Measurements from ENCODE around the gene HIGD1A. TPM values are rescaled to one million over a fixed set of nuclear protein-coding genes. Genes with fewer than 3 reads are reported as not detected.

HIGD1A gene
- total RNA-seq, 2 experiments from 2014 or later: 90.6 to 92.0 TPM

GRCh38 chr3:42804831-42805132, 492 bp upstream of the HIGD1A start:
- POLR2A ChIA-PET: no interaction called here

DNA sequence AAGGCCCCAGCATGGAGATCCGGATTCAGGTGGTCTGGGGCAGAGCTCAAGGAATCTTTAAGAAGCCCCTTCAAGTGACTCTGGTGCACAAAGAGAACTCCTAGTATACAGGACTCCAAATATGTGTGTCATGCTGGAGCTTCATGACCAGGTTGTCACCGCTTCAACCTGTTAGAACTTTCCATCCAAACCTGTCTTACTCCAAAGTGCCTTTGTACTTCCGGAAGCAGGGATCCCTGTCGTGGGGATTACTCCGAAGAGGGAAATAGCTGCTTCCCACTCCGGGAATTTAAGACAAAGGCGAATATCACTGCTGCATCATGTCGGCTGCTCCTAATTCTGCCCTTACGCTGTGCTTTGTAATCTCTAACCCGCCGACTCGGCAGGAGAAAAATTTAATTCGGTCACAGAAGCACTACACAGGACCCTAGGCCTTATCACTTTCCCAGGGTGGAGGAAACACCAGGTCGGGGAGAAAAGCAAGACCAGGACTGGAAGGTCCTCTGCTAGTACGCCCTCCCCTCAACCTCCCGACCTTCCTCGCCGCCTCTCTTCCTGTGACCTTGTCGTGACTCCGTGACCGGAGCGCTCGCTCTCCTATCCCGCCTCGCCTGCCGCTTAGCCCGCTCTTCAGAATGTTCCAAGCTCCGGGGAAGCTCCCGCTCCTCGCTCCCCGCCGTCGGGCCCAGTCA, 730 bp downstream of the HIGD1A start:
- ChIA-PET CTCF (interaction anchor here (0.6 kb wide), 1 partner anchor 17 kb away, joined by 4 read pairs; no protein-coding TSS in a partner anchor), POLR2A (no interaction called here)

More at GRCh38 chr3:42804831-42805132, 492 bp upstream of the HIGD1A start:
- CTCF ChIA-PET: interaction anchor here (1.0 kb wide), 1 partner anchor 35 kb away, joined by 3 read pairs; no protein-coding TSS in a partner anchor

DNA sequence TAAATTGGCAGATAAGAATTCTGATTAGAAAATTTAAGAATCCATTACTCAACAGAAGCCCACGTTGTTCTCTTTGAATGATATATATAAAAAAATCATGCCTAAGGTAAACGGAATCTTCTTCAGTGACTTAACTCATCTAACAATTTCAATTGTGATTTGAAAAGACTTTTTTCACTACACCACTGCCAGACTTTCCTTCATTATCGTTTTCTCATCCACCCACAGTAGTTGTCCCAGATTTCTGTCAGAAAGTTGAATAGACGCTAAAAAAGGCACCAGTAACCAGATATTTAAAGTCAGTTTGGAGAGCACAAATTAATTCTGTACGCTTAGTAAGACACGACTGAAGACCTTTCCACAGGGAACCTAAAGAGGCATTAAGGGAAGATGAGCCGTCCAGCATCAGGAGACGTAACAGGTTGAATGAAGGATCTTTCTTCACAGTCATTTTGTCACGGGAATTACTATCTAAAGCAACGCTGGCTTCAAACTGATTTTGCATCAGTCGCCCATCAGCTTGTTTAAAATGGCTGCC, 1.3 kb downstream of the HIGD1A start:
- ChIA-PET POLR2A (no interaction called here), CTCF (interaction anchor here (0.6 kb wide), 1 partner anchor 18 kb away, joined by 4 read pairs; no protein-coding TSS in a partner anchor)

DNA sequence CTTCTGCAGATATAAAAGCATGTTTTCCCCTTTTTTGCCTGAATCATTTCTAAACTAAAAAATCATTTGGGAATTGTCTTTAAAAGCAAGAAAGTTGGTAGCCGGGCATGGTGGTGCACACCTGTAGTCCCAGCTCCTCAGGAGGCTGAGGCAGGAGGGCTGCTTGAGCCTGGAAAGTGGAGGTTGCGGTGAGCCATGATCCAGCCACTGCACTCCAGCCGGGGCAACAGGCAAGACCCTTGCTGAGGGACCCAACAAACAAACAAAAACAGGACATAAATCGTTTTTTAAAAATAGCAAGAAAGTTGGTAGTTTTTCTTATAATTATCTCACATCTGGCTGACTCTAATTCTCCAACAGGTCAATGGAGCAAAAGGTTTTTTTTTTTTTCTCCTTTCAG, 2.5 kb downstream of the HIGD1A start:
- ChIA-PET CTCF (interaction anchor here (0.7 kb wide), 1 partner anchor 335 kb away, joined by 3 read pairs; no protein-coding TSS in a partner anchor), POLR2A (no interaction called here)

- POLR2A ChIA-PET: interaction anchor here (0.7 kb wide), 1 partner anchor 238 kb away, joined by 5 read pairs; no protein-coding TSS in a partner anchor
- CTCF ChIA-PET: no interaction called here
These were observed 3.2 kb downstream of the HIGD1A start for GRCh38 chr3:42801048-42801620.

GRCh38 chr3:42800251-42800650, 4.0 kb downstream of the HIGD1A start:
- CTCF ChIA-PET: no interaction called here
- POLR2A ChIA-PET: interaction anchor here (0.7 kb wide), 1 partner anchor 237 kb away, joined by 5 read pairs; no protein-coding TSS in a partner anchor

GRCh38 chr3:42799376-42799775, 4.9 kb downstream of the HIGD1A start:
- CTCF ChIA-PET: no interaction called here
- POLR2A ChIA-PET: no interaction called here

DNA sequence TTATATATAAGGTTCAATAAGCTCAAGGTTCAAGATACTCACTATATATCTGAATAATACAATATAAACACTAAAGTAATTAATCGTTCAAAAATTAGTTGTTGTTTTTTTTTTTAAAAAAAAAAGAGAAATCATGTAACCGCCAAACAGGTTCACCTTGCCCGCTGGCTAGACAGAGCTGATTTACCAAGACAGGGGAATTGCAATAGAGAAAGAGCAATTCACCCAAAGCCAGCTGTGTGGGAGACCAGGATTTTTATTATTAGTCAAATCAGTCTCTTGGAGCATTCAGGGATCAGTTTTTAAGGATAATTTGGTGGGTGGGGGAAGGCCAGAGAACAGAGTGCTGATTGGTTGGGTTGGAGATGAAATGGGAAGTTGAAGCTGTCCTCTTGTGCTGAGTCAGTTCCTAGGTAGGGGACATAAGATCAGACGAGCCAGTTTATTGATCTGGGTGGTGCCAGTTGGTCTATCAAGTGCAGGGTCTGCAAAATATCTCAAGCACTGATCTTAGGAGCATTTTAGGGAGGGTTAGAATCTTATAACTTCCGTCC, 7.9 kb downstream of the HIGD1A start:
- CTCF ChIA-PET: no interaction called here
- POLR2A ChIA-PET: no interaction called here

DNA sequence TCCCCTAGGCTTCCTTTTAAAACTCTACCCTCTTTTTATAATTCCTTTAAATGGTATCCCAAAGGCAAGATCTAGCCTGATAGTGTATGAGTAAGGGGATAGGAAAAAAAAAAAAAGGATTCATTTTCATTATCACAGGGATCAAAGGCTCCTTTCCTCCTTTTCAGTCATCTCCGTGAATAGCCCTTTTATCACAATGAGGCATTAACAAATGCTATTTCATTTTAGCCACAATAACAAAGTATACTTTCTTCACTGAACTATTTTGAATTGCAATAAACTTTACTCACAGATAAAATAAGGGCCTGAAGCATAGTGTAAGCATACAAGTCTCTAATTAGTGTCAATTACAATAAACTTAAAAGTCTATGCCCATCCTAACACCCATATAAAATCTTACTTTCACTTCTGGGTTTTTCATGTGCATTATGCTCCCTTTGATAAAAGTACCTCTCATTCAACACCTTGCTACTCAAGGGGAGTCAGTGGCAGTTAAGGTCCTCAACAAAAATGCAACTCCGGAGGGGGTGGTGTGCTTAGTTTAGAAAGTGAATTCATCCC, 8.6 kb downstream of the HIGD1A start:
- CTCF ChIA-PET: no interaction called here
- POLR2A ChIA-PET: no interaction called here

DNA sequence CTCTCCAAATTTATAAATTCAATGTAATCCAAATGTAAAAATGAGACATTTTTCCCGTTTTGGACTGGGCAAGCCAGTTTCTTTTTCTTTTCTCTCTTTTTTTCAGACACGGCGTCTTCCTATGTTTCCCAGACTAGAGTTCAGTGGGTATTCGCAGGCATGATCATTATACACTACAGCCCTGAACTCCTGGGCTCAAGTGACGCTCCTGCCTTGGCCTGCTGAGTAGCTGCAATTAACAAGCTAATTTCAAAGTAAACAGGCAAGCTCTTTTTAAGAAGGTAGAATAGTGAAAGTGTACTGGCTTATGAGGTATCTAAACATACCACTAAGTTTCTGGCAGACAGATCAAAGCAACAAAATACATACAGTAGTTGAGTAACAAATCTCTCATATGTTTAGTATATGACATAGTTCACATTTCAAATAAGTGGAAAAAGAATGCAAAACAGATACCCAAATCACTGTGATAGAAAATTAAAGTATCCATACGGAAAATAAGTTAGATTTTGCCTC, 13.5 kb downstream of the HIGD1A start:
- ChIA-PET CTCF (no interaction called here), POLR2A (no interaction called here)

DNA sequence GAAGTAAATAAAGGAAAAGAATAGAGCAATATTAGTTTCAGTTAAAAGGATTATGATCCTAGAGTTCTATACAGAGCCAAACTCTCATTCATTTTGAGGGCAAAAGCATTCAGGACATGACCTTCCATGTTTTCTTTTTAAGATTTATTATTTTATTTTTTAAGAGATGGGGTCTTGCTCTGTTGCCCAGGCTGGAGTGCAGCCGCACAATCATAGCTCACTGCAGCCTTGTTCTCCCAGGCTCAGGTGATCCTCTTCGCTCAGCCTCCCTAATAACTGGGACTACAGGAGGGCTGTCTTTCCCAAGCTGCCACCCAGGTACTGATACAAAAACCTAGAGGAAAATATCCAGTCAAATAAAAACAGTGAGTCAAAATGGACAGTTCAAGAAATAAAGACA, 17.7 kb downstream of the HIGD1A start:
- ChIA-PET POLR2A (no interaction called here), CTCF (interaction anchor here (1.4 kb wide), 1 partner anchor 33 kb away, joined by 3 read pairs; no protein-coding TSS in a partner anchor)

DNA sequence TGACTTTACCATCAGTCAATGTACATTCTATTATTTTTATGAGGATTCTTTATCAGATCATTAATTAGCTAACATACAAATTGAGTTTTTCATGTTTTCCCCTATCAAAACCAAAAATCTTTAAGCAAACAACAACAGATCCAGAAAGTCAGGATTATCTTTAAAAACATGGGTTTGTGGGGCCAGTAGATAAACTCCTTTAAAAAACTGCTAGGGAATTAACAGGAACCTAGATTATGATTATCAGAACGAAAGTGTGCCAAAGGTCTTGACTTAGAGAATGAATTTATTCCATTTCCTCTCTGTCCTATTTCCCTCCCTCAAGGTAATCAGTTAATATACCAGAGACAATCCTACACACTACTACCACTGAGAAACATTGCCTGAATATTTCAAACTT, 18.1 kb downstream of the HIGD1A start:
- POLR2A ChIA-PET: no interaction called here

DNA sequence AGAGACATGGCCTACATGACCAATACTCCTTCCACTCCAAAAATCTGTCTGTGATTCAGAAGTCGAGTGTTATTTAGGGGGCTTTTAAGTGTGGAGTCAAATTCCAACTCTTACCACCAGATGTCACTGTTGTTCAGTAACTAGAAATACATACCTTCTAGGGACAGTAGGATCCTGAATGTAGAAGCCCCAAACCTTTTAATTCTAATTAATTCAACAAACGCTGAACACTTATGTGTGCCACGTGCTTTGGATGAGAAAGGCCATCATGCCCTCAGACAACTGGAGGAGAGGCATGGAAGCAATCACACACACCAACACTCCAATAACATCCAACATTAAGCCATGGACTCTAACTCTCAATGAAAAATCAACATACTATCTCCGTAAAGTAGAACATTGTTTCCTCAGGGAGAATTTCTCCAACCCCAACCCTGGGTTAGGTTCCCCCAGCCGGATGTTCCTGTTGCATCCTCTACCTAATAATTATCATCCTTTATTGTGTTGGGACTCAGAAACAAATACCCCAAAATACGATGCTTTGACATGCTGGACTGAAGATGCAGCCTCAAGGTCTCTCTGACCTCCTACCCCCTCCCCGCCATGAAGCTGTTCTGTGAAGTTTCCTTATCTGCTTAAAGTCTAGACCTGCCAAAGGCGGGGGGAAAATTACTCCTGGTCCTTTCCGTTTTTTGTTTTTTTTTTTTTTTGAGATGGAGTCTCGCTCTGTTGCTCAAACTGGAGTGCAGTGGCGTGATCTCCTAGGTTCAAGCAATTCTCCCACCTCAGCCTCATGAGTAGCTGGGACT, 23.2 kb downstream of the HIGD1A start:
- POLR2A ChIA-PET: no interaction called here

More for the DNA sequence above, 18.1 kb downstream of the HIGD1A start:
- CTCF ChIA-PET: no interaction called here

DNA sequence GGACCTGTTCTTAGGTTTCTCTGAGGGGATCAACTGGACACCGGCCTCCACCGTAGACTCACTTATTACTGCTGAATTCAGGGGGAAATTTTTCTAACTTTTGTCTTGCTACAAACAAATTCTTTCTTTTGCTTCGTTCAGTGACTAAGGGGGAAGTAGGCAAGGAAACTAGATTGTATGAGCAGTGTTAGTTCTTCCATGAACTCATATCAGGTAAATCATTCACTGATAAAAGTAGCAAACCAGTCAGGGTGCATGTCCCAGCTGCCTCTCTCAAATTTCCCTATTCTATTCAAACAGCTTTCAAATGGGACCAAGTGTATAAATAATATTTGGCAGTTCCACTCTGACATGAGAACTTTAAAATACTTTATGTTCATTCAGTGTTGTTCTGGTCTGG, 23.9 kb downstream of the HIGD1A start:
- ChIA-PET POLR2A (no interaction called here), CTCF (interaction anchor here (0.6 to 1.8 kb wide), 5 partner anchors 30 to 177 kb away, joined by 3 to 7 read pairs (median 4); no protein-coding TSS in a partner anchor)

More for the DNA sequence above, 23.2 kb downstream of the HIGD1A start:
- CTCF ChIA-PET: no interaction called here

DNA sequence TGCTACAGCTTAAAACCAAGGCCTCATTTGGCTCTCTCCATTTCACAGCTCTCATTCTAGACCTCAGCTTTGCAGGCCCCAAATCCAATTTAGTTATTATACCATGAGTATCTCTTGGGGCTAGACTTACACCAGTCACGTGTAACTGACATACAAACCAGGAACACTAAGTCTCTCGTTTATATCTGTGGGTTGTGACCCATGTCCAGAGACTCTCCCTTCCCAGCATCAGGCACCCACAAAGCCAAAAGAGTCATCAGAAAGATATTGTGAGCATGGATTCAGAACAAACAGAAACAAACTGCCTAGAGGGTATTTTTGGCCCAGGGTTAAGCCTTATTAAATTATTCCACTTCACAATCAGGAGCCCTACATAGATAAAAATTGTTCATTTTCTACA, 25.6 kb downstream of the HIGD1A start:
- ChIA-PET POLR2A (no interaction called here), CTCF (interaction anchor here (0.7 to 1.8 kb wide), 2 partner anchors 31 to 518 kb away, joined by 3 to 4 read pairs; no protein-coding TSS in a partner anchor)

DNA sequence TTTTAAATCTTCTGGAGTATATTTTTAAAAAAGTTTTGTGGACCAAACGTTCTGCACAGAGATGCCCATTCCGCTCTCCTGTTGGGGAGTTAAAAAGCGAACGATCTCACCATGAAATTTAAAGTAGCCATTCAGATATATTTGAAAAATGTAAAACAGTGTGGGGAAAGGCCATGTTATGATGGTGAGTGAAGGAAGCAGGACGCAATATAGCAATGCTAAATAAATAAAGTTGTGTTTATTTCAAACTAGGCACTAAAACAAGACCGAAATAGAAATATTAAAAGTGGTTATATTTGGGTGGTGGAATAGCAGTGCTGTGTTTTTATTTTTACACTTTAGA, 30.9 kb downstream of the HIGD1A start:
- ChIA-PET POLR2A (no interaction called here), CTCF (no interaction called here)

DNA sequence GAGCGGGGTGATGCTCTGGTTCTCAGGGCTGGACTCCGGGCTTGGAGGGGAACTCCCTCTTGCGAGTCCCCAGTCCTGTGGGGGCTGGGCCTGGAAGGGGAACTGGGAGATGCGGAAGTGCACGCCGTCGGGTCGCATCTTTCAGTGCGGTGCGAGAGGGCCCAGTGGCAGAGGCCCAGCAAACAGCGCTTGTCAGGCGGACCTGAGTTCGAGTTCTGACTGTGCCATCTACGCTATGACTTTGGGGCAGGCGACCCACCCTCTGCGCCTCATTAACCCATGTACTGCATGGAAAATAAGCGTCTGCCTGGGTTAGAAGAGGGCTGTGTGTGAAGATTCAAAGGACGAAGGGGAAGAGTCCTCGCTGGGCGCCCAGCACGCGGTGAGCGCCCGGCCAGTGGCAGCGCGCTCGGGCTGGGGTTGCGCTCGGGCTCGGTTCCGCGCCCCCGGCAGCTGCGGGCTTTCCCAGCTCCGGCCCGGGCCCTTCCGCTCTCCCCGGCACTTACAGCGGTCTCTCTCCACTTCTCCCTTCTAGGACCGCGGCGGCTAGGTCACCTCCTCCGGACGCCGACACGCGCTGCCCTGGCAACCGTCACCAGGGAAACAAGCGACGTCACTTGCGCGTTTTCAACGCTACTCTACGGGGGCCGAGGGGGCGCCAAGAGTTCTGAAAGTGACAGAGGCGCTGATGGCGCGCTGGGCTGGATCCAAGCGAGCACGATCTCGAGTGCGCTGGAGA, 31.5 kb downstream of the HIGD1A start, which contains the start of gene CCDC13:
Gene CCDC13, minus strand, starts transcription at position 584 of the 739 bp plus-strand sequence. CDS start 14,908 bp downstream, outside the sequence.
- POLR2A ChIA-PET: no interaction called here
- CTCF ChIA-PET: interaction anchor here (0.6 kb wide), 1 partner anchor 121 kb away, joined by 3 read pairs; no protein-coding TSS in a partner anchor

GRCh38 chr3:42771271-42771670, 33.0 kb downstream of the HIGD1A start:
- POLR2A ChIA-PET: no interaction called here
- CTCF ChIA-PET: no interaction called here
